Left ventricle myocardium inferior (tissue), 1 donor: ENCODE results near the gene FSCB. TPM values are rescaled to one million over a fixed set of nuclear protein-coding genes. Genes with fewer than 3 reads are reported as not detected.

Experiments used
- DNase-seq: peaks from one replicate; pipeline ENCODE4 v3.0.0-alpha.2; 2020
- H3K27ac ChIP-seq: fragments of 200-600 bp; replicated peaks from 2 replicates; pipeline ENCODE4 v1.8.0; 2021
- H3K27me3 ChIP-seq: fragments of 200-600 bp; 2 replicates; pipeline ENCODE4 v1.8.0; 2021; ENCODE audit warnings: low read depth
- H3K36me3 ChIP-seq: fragments of 200-600 bp; 2 replicates; pipeline ENCODE4 v1.8.0; 2021
- H3K4me1 ChIP-seq: fragments of 200-600 bp; 2 replicates; pipeline ENCODE4 v1.8.0; 2021
- H3K4me3 ChIP-seq: fragments of 200-600 bp; 2 replicates; pipeline ENCODE4 v1.8.0; 2021; ENCODE audit warnings: mild to moderate bottlenecking, moderate library complexity
- H3K9me3 ChIP-seq: fragments of 200-600 bp; replicated peaks from 2 replicates; pipeline ENCODE4 v1.8.0; 2021
- intact Hi-C: fragments of 100-400 bp; cut with micrococcal nuclease; formaldehyde crosslinking; loops from one replicate; pipeline ENCODE4 v1.11.0; 2022
- long read RNA-seq: library from polyadenylated mRNA; unstranded; transcript quantifications from one replicate; pipeline ENCODE4 v2.0.0, GENCODE V29; 2021
- total RNA-seq: library from RNA; stranded (reverse); fragmentation: NEBNext Ultra II Directional; extraction: Animal tissue kit (Norgen Biotek cat#: 25700); gene quantifications from one replicate; pipeline ENCODE4 v1.2.1, GENCODE V29; 2021
- TF ChIP-seq, protein P1 (sequence below): fragments of 200-600 bp; IDR thresholded peaks from 2 replicates; pipeline ENCODE4 v1.8.0; 2021; ENCODE audit warnings: antibody characterized with exemption, mild to moderate bottlenecking, borderline replicate concordance
- donor health status: DM: no; HTN: yes; CAD: no; lungs with severe emphysema.

Gene FSCB, protein sequence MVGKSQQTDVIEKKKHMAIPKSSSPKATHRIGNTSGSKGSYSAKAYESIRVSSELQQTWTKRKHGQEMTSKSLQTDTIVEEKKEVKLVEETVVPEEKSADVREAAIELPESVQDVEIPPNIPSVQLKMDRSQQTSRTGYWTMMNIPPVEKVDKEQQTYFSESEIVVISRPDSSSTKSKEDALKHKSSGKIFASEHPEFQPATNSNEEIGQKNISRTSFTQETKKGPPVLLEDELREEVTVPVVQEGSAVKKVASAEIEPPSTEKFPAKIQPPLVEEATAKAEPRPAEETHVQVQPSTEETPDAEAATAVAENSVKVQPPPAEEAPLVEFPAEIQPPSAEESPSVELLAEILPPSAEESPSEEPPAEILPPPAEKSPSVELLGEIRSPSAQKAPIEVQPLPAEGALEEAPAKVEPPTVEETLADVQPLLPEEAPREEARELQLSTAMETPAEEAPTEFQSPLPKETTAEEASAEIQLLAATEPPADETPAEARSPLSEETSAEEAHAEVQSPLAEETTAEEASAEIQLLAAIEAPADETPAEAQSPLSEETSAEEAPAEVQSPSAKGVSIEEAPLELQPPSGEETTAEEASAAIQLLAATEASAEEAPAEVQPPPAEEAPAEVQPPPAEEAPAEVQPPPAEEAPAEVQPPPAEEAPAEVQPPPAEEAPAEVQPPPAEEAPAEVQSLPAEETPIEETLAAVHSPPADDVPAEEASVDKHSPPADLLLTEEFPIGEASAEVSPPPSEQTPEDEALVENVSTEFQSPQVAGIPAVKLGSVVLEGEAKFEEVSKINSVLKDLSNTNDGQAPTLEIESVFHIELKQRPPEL
- total RNA-seq: not detected
- long read RNA-seq: 0 reads

DNA sequence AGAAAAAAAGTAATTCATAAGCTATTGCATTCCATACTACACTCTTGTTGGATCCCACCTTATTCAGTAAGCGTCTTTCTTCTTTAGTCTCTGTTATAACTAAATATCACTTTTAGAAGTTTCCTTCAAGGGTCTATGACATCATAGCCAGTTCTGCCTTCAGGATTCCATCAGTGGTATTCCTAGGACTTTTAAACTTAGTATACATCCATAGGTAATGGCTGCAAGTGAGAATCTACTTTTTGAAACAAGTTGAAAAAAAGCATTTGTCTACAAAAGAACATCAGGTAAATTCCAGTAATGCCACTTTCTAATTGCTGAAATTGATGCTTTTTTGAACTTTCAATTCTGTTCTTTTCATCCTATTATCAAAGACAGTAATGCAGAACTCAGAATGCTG, at the start of gene FSCB:
Gene FSCB, minus strand, starts transcription at position 101 of the 400 bp plus-strand sequence. CDS start 296 bp downstream, outside the sequence.
- Histone ChIP-seq H3K27ac (no peak within 1 kb of the TSS), H3K4me1 (no peaks in the 10 kb centered on the region), H3K27me3 (no peaks in the 10 kb centered on the region), H3K36me3 (no peaks in the 10 kb centered on the region), H3K4me3 (no peak within 1 kb of the TSS), H3K9me3 (peaks cover 34% of the 10 kb centered on the region)
- no peak for DNase-seq
- intact Hi-C loops: no loop called here
- TF ChIP-seq, protein P1, sequence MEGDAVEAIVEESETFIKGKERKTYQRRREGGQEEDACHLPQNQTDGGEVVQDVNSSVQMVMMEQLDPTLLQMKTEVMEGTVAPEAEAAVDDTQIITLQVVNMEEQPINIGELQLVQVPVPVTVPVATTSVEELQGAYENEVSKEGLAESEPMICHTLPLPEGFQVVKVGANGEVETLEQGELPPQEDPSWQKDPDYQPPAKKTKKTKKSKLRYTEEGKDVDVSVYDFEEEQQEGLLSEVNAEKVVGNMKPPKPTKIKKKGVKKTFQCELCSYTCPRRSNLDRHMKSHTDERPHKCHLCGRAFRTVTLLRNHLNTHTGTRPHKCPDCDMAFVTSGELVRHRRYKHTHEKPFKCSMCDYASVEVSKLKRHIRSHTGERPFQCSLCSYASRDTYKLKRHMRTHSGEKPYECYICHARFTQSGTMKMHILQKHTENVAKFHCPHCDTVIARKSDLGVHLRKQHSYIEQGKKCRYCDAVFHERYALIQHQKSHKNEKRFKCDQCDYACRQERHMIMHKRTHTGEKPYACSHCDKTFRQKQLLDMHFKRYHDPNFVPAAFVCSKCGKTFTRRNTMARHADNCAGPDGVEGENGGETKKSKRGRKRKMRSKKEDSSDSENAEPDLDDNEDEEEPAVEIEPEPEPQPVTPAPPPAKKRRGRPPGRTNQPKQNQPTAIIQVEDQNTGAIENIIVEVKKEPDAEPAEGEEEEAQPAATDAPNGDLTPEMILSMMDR: no peak

DNA sequence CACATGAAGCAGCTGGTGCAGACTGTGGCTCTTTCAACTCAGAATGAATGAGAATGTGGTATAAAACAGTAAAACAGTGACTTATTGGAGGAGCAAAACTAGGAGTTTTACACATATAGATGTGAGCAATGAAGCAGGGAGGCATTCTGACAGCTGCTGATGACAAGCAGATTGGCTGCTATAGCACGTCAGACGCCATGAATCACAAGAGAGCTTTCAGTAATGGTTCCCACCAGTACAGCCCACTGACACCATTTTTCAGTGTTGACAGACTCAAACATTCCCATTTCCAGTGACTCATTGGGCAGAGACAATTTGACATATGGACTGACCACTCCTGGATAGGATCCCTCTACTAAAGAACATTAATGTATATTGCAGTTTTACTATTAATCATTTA, 24.6 kb upstream of the FSCB start:
- H3K4me3 ChIP-seq: no peak overlapping the region
- TF ChIP-seq, protein P1: no peak
- no peak for DNase-seq
- intact Hi-C loops: no loop called here
- no peaks in the 10 kb centered on the region for H3K36me3 ChIP-seq
- H3K4me1 ChIP-seq: no peaks in the 10 kb centered on the region
- H3K27me3 ChIP-seq: no peaks in the 10 kb centered on the region
- H3K27ac ChIP-seq: no peak overlapping the region
- H3K9me3 ChIP-seq: no peaks in the 10 kb centered on the region

DNA sequence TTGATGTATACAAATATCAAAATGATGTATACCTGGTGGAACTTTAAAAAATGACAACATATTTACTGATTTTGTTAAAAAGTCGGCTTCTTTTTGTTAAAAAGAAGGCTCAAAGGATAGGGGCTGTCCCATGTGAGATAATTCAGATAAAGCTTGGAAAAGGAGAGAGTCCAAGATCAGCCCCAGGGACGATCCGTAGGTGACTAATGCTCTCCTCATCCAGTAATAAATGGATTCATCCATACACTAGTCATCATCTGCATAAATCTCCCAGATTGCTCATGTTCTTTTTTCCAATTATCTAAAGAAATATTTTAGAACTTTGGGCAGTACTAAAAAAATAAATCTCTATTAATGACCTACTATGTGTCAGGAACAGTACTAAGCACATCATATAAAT, 23.4 kb upstream of the FSCB start:
- no peaks in the 10 kb centered on the region for H3K4me1 ChIP-seq
- no peak overlapping the region for H3K27ac ChIP-seq
- no peaks in the 10 kb centered on the region for H3K9me3 ChIP-seq
- no peak for DNase-seq
- H3K36me3 ChIP-seq: no peaks in the 10 kb centered on the region
- TF ChIP-seq, protein P1: no peak
- intact Hi-C loops: no loop called here
- H3K4me3 ChIP-seq: no peak overlapping the region
- H3K27me3 ChIP-seq: no peaks in the 10 kb centered on the region

DNA sequence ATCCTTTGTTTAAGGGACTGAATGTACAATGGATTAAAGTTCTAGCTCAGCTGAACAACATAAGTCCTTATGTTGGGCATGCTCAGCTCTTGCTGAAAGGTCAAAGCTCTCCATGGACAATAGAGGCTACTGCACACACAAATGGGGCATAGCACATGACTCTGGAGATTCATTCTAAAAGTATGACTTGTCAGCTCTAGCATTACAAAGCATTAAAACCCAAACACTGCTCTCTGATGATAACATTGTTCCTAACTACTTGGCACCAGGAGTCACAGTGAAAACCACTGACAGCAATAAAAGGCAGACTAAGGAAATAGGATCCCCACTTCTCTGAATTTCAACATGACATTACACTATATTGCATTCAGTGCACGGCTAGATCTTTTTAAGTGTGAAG, 21.9 kb upstream of the FSCB start:
- Histone ChIP-seq H3K27ac (no peak overlapping the region), H3K27me3 (no peaks in the 10 kb centered on the region), H3K9me3 (no peaks in the 10 kb centered on the region), H3K4me1 (no peaks in the 10 kb centered on the region), H3K36me3 (no peaks in the 10 kb centered on the region), H3K4me3 (no peak overlapping the region)
- no peak for DNase-seq
- TF ChIP-seq, protein P1: no peak
- intact Hi-C loops: no loop called here

DNA sequence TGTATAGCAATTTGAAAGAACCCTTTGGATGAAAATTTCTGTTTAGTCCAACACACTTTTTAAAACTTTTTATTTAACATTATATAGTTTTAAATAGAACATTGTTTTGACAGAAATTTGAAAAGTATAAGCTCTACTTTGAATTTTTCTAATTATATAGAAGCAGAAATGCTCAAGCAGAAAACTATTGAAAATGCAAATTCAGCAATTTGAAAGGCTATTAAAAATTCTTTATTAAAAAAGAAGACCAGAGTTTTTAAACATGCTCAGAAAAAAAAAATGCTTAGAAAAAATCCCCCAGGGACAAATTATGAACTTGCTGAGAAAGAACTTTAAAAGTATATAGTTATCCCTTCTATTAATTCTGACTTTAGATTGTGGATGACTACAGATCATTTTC, 21.1 kb upstream of the FSCB start:
- H3K9me3 ChIP-seq: no peaks in the 10 kb centered on the region
- DNase-seq: no peak
- intact Hi-C loops: no loop called here
- H3K36me3 ChIP-seq: no peaks in the 10 kb centered on the region
- TF ChIP-seq, protein P1: no peak
- no peaks in the 10 kb centered on the region for H3K27me3 ChIP-seq
- no peaks in the 10 kb centered on the region for H3K4me1 ChIP-seq
- no peak overlapping the region for H3K27ac ChIP-seq
- H3K4me3 ChIP-seq: no peak overlapping the region
